Cardiac muscle cell (in vitro differentiated cells and primary cell): ENCODE data around the gene POLN. TPM values are rescaled to one million over a fixed set of nuclear protein-coding genes. Genes with fewer than 3 reads are reported as not detected.
A peak's percentile ranks its signal among the peaks of the same experiment; 100 is the strongest.

ENCODE experiments used
- DNase-seq, 2 donors: peaks; one replicate each; pipeline versions ENCODE4 v3.0.0 to v3.0.0-alpha.2; 2010 to 2017; ENCODE audit warnings: low read depth in 1 of 2, low spot score in 1 of 2
- H3K27ac ChIP-seq: fragments of 200-600 bp; sonication (generic); 2 replicates; pipeline ENCODE4 v1.5.1; 2016
- H3K27me3 ChIP-seq: fragments of 200-600 bp; sonication (generic); 2 replicates; pipeline ENCODE4 v1.6.0; 2016; ENCODE audit warnings: control low read depth
- H3K36me3 ChIP-seq: fragments of 200-600 bp; sonication (generic); 2 replicates; pipeline ENCODE4 v1.5.1; 2016; ENCODE audit warnings: control low read depth
- H3K4me1 ChIP-seq: fragments of 200-600 bp; sonication (generic); 2 replicates; pipeline ENCODE4 v1.8.1; 2017; ENCODE audit warnings: low read depth, mild to moderate bottlenecking, mixed run types
- H3K4me3 ChIP-seq: fragments of 200-600 bp; sonication (generic); 2 replicates; pipeline ENCODE4 v1.5.1; 2016; ENCODE audit warnings: mild to moderate bottlenecking
- H3K9me3 ChIP-seq: fragments of 200-600 bp; sonication (generic); 2 replicates; pipeline ENCODE4 v1.5.1; 2017; ENCODE audit warnings: low read depth, mild to moderate bottlenecking, control low read depth
- CTCF ChIP-seq: IDR thresholded peaks from 2 replicates; pipeline ENCODE4 v1.5.1; 2012; ENCODE audit warnings: low read depth, mild to moderate bottlenecking, low read length
- polyA plus RNA-seq: library from polyadenylated mRNA; unstranded; fragments of >200 nt; fragmentation: Nextera tagmentation; extraction: Ambion mirVana; gene quantifications from 2 replicates; pipeline ENCODE4 v1.2.1, GENCODE V29; 2016
- total RNA-seq: library from RNA; depleted of rRNA; stranded (reverse); fragments of >200 nt; gene quantifications from 2 replicates; pipeline ENCODE4 v1.2.3, GENCODE V29; 2016

Gene POLN
- total and polyA plus RNA-seq, 2 experiments from 2014 or later: 5.2 to 9.0 TPM

GRCh38 chr4:2243681-2244380, 1.9 kb upstream of the POLN start:
- Histone ChIP-seq H3K27ac (no peak overlapping the region), H3K9me3 (no peaks in the 10 kb centered on the region), H3K4me3 (no peak overlapping the region), H3K27me3 (no peaks in the 10 kb centered on the region), H3K36me3 (no peaks in the 10 kb centered on the region), H3K4me1 (peaks cover 18% of the 10 kb centered on the region)
- peak; percentile 44 for TF ChIP-seq CTCF
- DNase-seq: peak; percentile 55 to 65

DNA sequence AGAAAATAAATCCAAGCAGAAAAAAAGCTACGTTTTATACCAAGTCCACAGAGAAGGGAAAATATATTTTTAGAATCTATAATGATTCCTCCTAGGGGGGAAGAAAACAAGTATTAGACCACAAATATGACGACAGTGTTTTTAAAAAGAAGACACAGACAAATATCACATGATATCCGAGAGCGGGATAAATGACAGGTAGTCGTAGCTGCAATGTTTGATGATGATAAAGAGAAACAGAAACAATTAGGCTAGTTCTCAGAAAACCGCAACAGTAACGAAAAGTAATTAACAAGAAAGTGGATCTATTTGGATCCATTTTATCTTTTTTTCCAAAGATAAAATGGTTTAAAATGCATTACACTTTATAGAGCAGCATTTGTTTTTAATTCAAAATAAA, 918 bp downstream of the POLN start:
- peaks cover 21% of the 10 kb centered on the region for H3K4me1 ChIP-seq
- TF ChIP-seq CTCF: no peak
- peak overlapping the region; percentile 61 for H3K27ac ChIP-seq
- no peaks in the 10 kb centered on the region for H3K27me3 ChIP-seq
- no peaks in the 10 kb centered on the region for H3K9me3 ChIP-seq
- H3K36me3 ChIP-seq: peaks cover 1% of the 10 kb centered on the region
- no peak for DNase-seq
- peak overlapping the region; percentile 81 for H3K4me3 ChIP-seq

DNA sequence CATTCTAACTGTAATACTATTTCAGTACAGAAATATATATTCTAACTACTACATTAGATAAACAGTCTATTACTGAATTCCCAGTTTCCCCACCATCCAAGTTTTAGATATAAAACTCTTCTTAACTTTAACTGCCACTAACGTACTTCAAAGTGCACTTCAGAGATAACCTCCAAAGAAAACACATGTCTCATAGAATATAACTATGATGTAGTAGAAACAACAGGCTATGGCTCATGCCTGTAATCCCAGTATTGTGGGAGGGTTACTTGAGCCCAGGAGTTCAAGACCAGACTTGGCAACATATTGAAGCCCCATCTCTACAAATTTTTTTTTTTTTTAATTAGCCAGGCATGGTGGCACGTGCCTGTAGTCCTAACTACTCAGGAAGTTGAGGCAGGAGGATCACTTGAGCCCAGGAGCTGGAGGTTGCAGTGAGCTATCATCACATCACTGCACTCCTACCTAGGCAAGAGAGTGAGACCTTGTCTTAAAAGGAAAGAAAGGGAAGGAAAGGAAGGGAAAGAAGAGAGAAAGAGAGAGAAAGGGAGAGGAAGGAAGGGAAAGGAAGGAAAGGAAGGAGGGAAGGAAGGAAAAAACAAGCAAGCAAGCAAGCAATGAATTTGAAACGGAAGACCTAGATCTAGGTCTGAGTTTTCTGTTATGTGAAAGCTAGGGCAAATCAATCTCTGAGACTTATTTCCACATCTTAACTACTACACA, 4.8 kb downstream of the POLN start:
- Histone ChIP-seq H3K36me3 (peaks cover 8% of the 10 kb centered on the region), H3K27me3 (no peaks in the 10 kb centered on the region), H3K4me3 (no peak overlapping the region), H3K9me3 (no peaks in the 10 kb centered on the region), H3K27ac (no peak overlapping the region), H3K4me1 (peaks cover 21% of the 10 kb centered on the region)
- DNase-seq: no peak
- TF ChIP-seq CTCF: no peak

DNA sequence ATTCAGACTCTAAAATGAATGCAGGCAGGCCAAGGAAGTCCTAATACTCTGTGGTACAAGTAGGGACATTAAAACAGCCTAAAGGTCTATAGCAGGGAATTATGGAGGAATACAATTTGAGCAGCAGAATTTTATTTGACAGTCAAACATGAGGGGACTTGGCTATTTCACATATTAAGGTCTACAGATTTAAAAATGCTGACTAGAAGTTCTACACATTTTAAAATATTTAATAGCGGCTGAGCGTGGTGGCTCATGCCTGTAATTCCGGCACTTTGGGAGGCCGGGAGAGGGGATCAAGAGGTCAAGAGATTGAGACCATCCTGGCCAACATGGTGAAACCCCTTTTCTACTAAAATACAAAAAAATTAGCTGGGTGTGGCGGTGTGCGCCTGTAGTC, 10.8 kb downstream of the POLN start:
- Histone ChIP-seq H3K27me3 (no peaks in the 10 kb centered on the region), H3K4me3 (no peak overlapping the region)
- no peak for TF ChIP-seq CTCF

DNA sequence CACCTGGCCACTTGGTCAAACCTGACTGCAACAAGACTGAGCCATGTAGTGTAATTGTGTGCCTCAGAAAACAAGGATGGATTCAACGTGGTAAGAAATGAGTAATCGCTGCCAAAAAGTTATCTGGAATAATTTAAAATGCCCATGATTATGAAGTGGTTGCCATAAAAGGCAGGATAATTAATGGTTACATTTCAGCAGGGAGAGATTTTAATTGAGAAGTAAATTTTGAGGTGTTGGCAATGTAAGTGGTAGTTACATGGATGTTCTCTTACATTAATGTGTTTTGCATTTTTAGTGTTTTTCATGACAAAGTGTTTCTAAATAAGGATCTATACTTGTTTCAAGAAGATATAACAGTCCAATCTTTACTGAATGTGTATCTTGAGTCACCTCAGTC, 15.7 kb downstream of the POLN start:
- no peaks in the 10 kb centered on the region for H3K27me3 ChIP-seq
- no peak for DNase-seq
- no peak overlapping the region for H3K27ac ChIP-seq
- TF ChIP-seq CTCF: no peak
- H3K36me3 ChIP-seq: no peaks in the 10 kb centered on the region
- H3K4me3 ChIP-seq: no peak overlapping the region
- H3K4me1 ChIP-seq: no peaks in the 10 kb centered on the region
- H3K9me3 ChIP-seq: no peaks in the 10 kb centered on the region

More for the DNA sequence above, 10.8 kb downstream of the POLN start:
- no peaks in the 10 kb centered on the region for H3K4me1 ChIP-seq
- H3K27ac ChIP-seq: no peak overlapping the region
- H3K36me3 ChIP-seq: peaks cover 8% of the 10 kb centered on the region
- DNase-seq: no peak
- no peaks in the 10 kb centered on the region for H3K9me3 ChIP-seq
